ENCODE results near the gene CSRP3.

DNA sequence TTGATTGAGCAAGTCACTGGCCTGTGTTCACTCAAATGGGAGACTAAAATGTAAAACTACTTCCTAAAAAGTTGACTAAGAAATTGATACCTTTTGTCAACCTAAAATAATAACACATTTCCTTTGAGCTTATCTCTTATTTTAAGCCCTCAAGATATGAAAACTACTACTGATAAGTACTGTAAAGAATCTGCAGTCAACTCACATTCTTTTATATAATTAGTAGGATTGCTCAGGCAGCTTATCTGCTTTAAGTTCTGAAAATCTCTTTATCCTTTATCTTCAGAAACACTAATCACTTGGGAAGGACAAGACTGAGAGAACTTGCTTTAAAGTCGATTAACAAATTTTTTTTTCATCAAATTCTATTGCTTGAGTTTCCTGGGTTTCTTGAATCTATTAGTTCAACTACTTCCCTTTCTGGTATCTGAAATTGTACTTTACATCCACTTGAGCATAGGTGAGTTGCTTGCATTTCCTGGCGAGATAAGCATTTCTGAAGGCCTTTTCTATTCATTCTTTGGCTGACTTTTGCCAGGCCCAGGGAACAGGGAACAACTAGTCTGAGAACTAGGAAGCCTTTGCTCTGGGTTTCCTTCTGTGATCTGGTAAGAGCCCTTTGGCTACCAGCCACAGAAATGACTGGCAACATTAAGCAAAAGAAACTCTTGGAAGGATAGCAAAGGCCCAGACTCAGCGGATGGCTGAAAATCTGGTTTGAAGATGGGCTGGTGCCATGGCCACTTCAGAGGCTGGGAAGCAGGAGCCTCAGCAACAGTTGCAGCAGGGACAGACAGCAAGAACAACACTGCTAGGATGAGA is 19.3 kb upstream of the CSRP3 start:
- TF ChIP-seq, protein P1, sequence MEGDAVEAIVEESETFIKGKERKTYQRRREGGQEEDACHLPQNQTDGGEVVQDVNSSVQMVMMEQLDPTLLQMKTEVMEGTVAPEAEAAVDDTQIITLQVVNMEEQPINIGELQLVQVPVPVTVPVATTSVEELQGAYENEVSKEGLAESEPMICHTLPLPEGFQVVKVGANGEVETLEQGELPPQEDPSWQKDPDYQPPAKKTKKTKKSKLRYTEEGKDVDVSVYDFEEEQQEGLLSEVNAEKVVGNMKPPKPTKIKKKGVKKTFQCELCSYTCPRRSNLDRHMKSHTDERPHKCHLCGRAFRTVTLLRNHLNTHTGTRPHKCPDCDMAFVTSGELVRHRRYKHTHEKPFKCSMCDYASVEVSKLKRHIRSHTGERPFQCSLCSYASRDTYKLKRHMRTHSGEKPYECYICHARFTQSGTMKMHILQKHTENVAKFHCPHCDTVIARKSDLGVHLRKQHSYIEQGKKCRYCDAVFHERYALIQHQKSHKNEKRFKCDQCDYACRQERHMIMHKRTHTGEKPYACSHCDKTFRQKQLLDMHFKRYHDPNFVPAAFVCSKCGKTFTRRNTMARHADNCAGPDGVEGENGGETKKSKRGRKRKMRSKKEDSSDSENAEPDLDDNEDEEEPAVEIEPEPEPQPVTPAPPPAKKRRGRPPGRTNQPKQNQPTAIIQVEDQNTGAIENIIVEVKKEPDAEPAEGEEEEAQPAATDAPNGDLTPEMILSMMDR (IDR thresholded peaks at IDR 0.05): no peak
- no peak for TF ChIP-seq POLR2AphosphoS5 (IDR thresholded peaks at IDR 0.05)
